ENCODE results near the gene ERVMER34-1. TPM values are rescaled to one million over a fixed set of nuclear protein-coding genes. Genes with fewer than 3 reads are reported as not detected.

Gene ERVMER34-1
- total RNA-seq, 5 donors from 2014 or later (not counting 1 experiment from before 2014, with no cell fraction given), result not detected

GRCh38 chr4:52715914-52716313 is 35.3 kb downstream of the ERVMER34-1 start:
- ChIA-PET CTCF (interaction anchor here in 1 of 2 donors (0.5 kb wide), 1 partner anchor 1291 kb away, joined by 6 read pairs; no protein-coding TSS in a partner anchor), POLR2A (no interaction called here)
- Mint-ChIP-seq H3K27ac (no peak overlapping the region), H3K36me3 (peaks cover 27% of the 10 kb centered on the region), H3K27me3 (no peaks in the 10 kb centered on the region), H3K4me3 (peak overlapping the region in 1 of 3 donors; percentile 12), H3K9me3 (no peaks in the 10 kb centered on the region), H3K4me1 (peaks cover 36 to 53% (median 51%) of the 10 kb centered on the region in 3 donors)
- Histone ChIP-seq H3K9me3 (no peaks in the 10 kb centered on the region), H3K4me3 (ENCODE audit: control insufficient read depth in 1 of 2, extremely low read depth in 1 of 2, low read length in 1 of 2) (no peak overlapping the region), H3K27ac (ENCODE audit: low read length) (no peak overlapping the region), H3K4me1 (ENCODE audit: control insufficient read depth in 1 of 2, extremely low read depth in 1 of 2, insufficient read depth in 2 of 2, low read length in 2 of 2) (peaks cover 7 to 39% of the 10 kb centered on the region in 2 experiments), H3K27me3 (replicated peaks in 1 of 2; ENCODE audit: control insufficient read depth in 2 of 2, extremely low read depth in 1 of 2, insufficient read depth in 2 of 2, low read length in 1 of 2) (no peaks in the 10 kb centered on the region), H3K36me3 (ENCODE audit: control insufficient read depth in 2 of 2, extremely low read depth in 1 of 2, insufficient read depth in 1 of 2, low read length in 1 of 2) (peaks cover 2 to 26% of the 10 kb centered on the region in 2 donors)
- WGBS (ENCODE audit: insufficient coverage), result no CpG with 5 or more reads among the region's 3 CpGs
- ATAC-seq (replicated peaks in 1 of 4) (no peak), DNase-seq (no peak)

DNA sequence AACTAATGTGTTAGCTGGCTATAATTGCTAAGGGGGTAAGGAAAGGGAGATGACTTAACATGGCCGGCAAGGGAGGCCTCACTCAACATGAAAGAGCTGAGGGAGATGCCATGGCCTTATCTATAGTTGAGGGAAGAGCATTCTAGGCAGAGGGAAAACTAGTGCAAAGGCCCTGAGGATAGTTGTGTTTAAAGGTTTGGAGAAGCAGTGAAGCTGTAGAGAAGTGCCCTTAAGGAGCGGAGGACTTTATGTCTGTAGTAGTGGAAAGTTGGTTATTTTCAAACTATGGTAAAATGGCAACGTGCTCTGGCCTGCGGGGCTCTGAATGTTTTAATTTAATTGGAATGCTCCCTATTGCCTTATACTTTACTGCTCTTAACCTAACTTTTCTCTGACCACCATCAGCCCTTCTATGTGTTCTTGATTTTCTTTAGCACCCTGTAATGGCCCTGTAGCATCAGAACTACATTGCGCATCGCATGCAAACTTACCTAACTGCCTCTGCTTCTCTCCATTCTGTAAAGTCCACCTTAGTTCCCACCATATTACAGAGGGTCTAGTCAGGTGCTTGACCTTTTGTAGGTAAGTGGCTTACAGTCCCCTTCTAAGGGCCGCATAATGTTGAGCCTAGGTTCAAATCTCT is 35.8 kb downstream of the ERVMER34-1 start:
- Mint-ChIP-seq H3K4me1 (peaks cover 36 to 57% (median 54%) of the 10 kb centered on the region in 3 donors), H3K36me3 (peaks cover 27% of the 10 kb centered on the region), H3K27me3 (no peaks in the 10 kb centered on the region), H3K27ac (peak overlapping the region in 1 of 2 donors; percentile 58), H3K4me3 (peak overlapping the region in 1 of 3 donors; percentile 12), H3K9me3 (no peaks in the 10 kb centered on the region)
- POLR2A ChIA-PET, result no interaction called here
- WGBS (ENCODE audit: insufficient coverage), result 83% methylated on average over 2 of the region's 7 CpGs
- Histone ChIP-seq H3K9me3 (no peaks in the 10 kb centered on the region), H3K36me3 (ENCODE audit: control insufficient read depth in 2 of 2, extremely low read depth in 1 of 2, insufficient read depth in 1 of 2, low read length in 1 of 2) (peaks cover 2 to 26% of the 10 kb centered on the region in 2 donors), H3K4me1 (ENCODE audit: control insufficient read depth in 1 of 2, extremely low read depth in 1 of 2, insufficient read depth in 2 of 2, low read length in 2 of 2) (peaks cover 7 to 39% of the 10 kb centered on the region in 2 experiments), H3K4me3 (ENCODE audit: control insufficient read depth in 1 of 2, extremely low read depth in 1 of 2, low read length in 1 of 2) (no peak overlapping the region), H3K27me3 (replicated peaks in 1 of 2; ENCODE audit: control insufficient read depth in 2 of 2, extremely low read depth in 1 of 2, insufficient read depth in 2 of 2, low read length in 1 of 2) (no peaks in the 10 kb centered on the region), H3K27ac (ENCODE audit: low read length) (no peak overlapping the region)
- DNase-seq, result no peak
- ATAC-seq (replicated peaks in 1 of 4), result no peak
- CTCF ChIA-PET, result no interaction called here

- POLR2A ChIA-PET, result no interaction called here
Measured at GRCh38 chr4:52714597-52715254, 36.5 kb downstream of the ERVMER34-1 start.

GRCh38 chr4:52713456-52713937 is 37.7 kb downstream of the ERVMER34-1 start:
- H3K9me3 Mint-ChIP-seq, result no peaks in the 10 kb centered on the region
- no peaks in the 10 kb centered on the region for H3K27me3 Mint-ChIP-seq
- Histone ChIP-seq H3K27me3 (replicated peaks in 1 of 2; ENCODE audit: control insufficient read depth in 2 of 2, extremely low read depth in 1 of 2, insufficient read depth in 2 of 2, low read length in 1 of 2) (no peaks in the 10 kb centered on the region), H3K36me3 (ENCODE audit: control insufficient read depth in 2 of 2, extremely low read depth in 1 of 2, insufficient read depth in 1 of 2, low read length in 1 of 2) (peaks cover 2 to 26% of the 10 kb centered on the region in 2 donors), H3K4me3 (ENCODE audit: control insufficient read depth in 1 of 2, extremely low read depth in 1 of 2, low read length in 1 of 2) (peak overlapping the region; percentile 19 to 55), H3K9me3 (no peaks in the 10 kb centered on the region), H3K27ac (ENCODE audit: low read length) (peak overlapping the region; percentile 75), H3K4me1 (ENCODE audit: control insufficient read depth in 1 of 2, extremely low read depth in 1 of 2, insufficient read depth in 2 of 2, low read length in 2 of 2) (peaks cover 7 to 39% of the 10 kb centered on the region in 2 experiments)
- 53% methylated on average over 8 of the region's 12 CpGs for WGBS (ENCODE audit: insufficient coverage)
- CTCF ChIA-PET, result interaction anchor here (0.5 to 2.5 kb wide), 5 partner anchors 9 to 269 kb away, joined by 3 to 23 read pairs (median 4); no protein-coding TSS in a partner anchor
- ATAC-seq (replicated peaks in 1 of 4), result no peak
- H3K4me1 Mint-ChIP-seq, result peaks cover 36 to 55% (median 53%) of the 10 kb centered on the region in 3 donors
- peak in 1 of 35 experiments; percentile 22 for DNase-seq
- H3K36me3 Mint-ChIP-seq, result peaks cover 21% of the 10 kb centered on the region
- H3K27ac Mint-ChIP-seq, result peak overlapping the region; percentile 61 to 91
- H3K4me3 Mint-ChIP-seq, result peak overlapping the region; percentile 86 to 91 (median 90)
- POLR2A ChIA-PET, result interaction anchor here (0.6 to 2.2 kb wide), 3 partner anchors 9 to 16 kb away, joined by 3 to 36 read pairs (median 14); no protein-coding TSS in a partner anchor

More at GRCh38 chr4:52714597-52715254, 36.5 kb downstream of the ERVMER34-1 start:
- Histone ChIP-seq H3K9me3 (no peaks in the 10 kb centered on the region), H3K27me3 (replicated peaks in 1 of 2; ENCODE audit: control insufficient read depth in 2 of 2, extremely low read depth in 1 of 2, insufficient read depth in 2 of 2, low read length in 1 of 2) (no peaks in the 10 kb centered on the region), H3K36me3 (ENCODE audit: control insufficient read depth in 2 of 2, extremely low read depth in 1 of 2, insufficient read depth in 1 of 2, low read length in 1 of 2) (peaks cover 2 to 26% of the 10 kb centered on the region in 2 donors), H3K4me1 (ENCODE audit: control insufficient read depth in 1 of 2, extremely low read depth in 1 of 2, insufficient read depth in 2 of 2, low read length in 2 of 2) (peaks cover 7 to 39% of the 10 kb centered on the region in 2 experiments), H3K4me3 (ENCODE audit: control insufficient read depth in 1 of 2, extremely low read depth in 1 of 2, low read length in 1 of 2) (no peak overlapping the region), H3K27ac (ENCODE audit: low read length) (no peak overlapping the region)
- Mint-ChIP-seq H3K27ac (peak overlapping the region; percentile 50 to 58), H3K4me3 (peak overlapping the region; percentile 42 to 91 (median 86)), H3K4me1 (peaks cover 36 to 55% (median 53%) of the 10 kb centered on the region in 3 donors), H3K9me3 (no peaks in the 10 kb centered on the region), H3K27me3 (no peaks in the 10 kb centered on the region), H3K36me3 (peaks cover 24% of the 10 kb centered on the region)
- CTCF ChIA-PET, result no interaction called here
- DNase-seq (no peak), ATAC-seq (replicated peaks in 1 of 4) (no peak)
- 62% methylated on average over 2 of the region's 4 CpGs for WGBS (ENCODE audit: insufficient coverage)

DNA sequence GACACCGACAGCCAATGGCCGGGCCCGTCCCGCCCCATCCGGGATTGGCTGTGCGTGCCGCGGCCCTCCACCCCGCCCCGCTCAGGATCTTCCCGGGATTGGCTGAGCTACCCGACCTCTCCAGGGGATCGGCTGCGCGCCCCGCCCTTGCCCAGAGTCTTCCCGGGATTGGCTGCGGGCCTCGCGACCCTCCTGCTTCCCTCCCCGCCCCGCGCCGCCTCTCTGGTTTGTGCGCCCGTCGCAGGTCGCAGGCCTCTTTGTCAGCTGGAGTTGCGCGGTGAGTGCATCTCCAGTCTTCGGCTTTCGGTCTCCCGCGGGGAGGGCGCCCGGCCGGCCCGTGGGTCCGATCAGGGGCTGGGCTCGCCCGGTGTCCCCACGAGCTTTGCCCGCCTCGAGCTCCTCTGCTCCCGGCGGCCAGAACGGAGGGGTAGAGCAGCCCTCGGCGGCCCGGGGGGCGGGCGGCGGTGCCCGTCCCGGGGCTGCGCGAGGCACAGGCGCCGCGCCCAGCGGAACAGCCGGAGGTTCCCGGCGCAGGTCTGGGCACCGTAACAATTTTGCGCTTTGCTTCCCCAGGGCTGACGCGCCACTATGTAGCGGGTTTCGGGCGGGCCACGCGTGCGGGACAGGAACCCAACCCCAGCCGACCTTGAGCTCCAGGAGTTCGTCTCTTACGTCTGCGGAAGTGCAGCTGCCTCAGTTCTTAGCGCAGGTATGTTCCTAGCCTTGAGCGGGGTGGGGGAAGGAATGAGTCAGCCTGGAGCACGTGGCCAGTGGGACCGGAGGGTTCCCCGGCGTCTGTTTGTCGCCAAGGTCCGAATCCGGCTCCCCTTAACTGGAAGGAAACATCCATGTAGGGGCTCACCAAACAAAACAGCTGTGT is 38.7 kb downstream of the ERVMER34-1 start:
- Histone ChIP-seq H3K9me3 (no peaks in the 10 kb centered on the region), H3K4me1 (ENCODE audit: control insufficient read depth in 1 of 2, extremely low read depth in 1 of 2, insufficient read depth in 2 of 2, low read length in 2 of 2) (peaks cover 7 to 39% of the 10 kb centered on the region in 2 experiments), H3K36me3 (ENCODE audit: control insufficient read depth in 2 of 2, extremely low read depth in 1 of 2, insufficient read depth in 1 of 2, low read length in 1 of 2) (peaks cover 2 to 25% of the 10 kb centered on the region in 2 donors), H3K27ac (ENCODE audit: low read length) (peak overlapping the region; percentile 75), H3K27me3 (replicated peaks in 1 of 2; ENCODE audit: control insufficient read depth in 2 of 2, extremely low read depth in 1 of 2, insufficient read depth in 2 of 2, low read length in 1 of 2) (no peaks in the 10 kb centered on the region), H3K4me3 (ENCODE audit: control insufficient read depth in 1 of 2, extremely low read depth in 1 of 2, low read length in 1 of 2) (peak overlapping the region; percentile 19 to 55)
- under 1% methylated on average over 81 of the region's 87 CpGs for WGBS (ENCODE audit: insufficient coverage)
- peaks cover 21% of the 10 kb centered on the region for H3K36me3 Mint-ChIP-seq
- ChIA-PET POLR2A (interaction anchor here (0.6 to 2.2 kb wide), 12 partner anchors 8 to 1318 kb away, joined by 3 to 36 read pairs (median 3); no protein-coding TSS in a partner anchor), CTCF (interaction anchor here (0.9 to 2.5 kb wide), 6 partner anchors 9 to 1520 kb away, joined by 3 to 23 read pairs (median 4); no protein-coding TSS in a partner anchor)
- H3K27ac Mint-ChIP-seq, result peak overlapping the region; percentile 91 to 93
- H3K27me3 Mint-ChIP-seq, result no peaks in the 10 kb centered on the region
- peak overlapping the region; percentile 86 to 91 (median 90) for H3K4me3 Mint-ChIP-seq
- ATAC-seq (replicated peaks in 1 of 4), result peak; percentile 92 to 94 (median 93)
- peaks cover 36 to 51% (median 51%) of the 10 kb centered on the region in 3 donors for H3K4me1 Mint-ChIP-seq
- H3K9me3 Mint-ChIP-seq, result no peaks in the 10 kb centered on the region
- DNase-seq, result peak; percentile 86 to 98 (median 93)
